HG02840 (cell line): ENCODE data around the gene PHLDB3.
"Not testable (repeated sequence)": the region's sequence is repeated elsewhere in the genome, so short reads cannot be mapped to it uniquely, and the experiment has no call there.

Experiments used
- ATAC-seq: cut with Tn5 transposase; IDR thresholded peaks from one replicate; pipeline ENCODE4 v1.9.1; 2021; ENCODE audit warnings: mild to moderate bottlenecking, moderate library complexity, moderate number of reproducible peaks; ENCODE audit not compliant: unreplicated experiment, low FRiP score

Gene PHLDB3

DNA sequence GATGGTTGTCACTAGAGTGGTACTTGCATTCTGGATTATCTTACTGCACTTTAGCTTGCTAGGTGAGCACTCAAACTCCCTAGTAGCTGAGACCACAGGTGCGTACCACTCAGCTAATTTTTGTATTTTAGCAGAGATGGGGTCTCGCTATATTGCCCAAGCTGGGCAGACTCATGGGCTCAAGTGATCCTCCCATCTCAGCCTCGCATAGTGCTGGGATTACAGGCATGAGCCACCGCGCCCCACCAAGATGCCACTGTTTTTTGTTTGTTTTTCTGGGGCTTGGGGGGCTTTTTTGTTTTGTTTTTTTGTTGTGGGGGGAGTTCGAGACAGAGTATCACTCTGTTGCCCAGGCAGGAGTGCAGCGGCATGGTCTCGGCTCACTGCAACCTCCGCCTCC, 56.9 kb downstream of the PHLDB3 start:
- no peak for ATAC-seq

DNA sequence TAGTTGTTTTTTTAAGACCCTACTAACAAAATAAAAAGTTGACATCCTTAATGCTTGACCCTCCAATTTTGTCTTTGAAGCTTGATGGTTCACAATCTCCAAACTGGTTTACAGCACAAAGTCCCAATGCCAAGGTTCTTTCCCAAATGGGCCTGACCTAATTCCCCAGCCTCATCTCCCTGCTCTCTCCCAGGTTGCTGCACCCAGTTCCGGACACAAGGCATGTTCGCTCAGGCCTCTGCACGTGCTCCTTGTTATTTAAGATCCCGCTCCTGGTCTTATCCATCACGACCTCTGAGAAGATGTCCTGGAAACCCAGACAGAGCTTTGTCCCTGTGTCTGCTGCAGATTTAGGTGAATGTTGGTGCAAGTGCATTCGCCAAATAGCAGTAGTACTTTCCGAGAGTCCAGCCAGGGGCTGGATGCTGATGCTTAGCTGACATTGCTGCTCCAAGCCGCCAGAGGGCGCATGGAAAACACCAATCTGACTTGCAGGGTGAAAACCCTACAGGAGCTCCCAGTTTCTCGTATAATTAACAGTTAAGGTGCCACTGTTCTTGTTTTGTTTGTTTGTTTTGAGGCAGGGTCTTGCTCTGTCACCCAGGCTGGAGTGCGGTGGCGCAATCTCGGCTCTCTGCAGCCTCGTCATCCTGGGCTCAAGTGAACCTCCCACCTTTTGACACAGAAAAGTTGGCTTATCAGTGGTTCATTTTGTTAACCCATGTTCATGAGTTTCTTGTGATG, 57.6 kb downstream of the PHLDB3 start:
- no peak for ATAC-seq

DNA sequence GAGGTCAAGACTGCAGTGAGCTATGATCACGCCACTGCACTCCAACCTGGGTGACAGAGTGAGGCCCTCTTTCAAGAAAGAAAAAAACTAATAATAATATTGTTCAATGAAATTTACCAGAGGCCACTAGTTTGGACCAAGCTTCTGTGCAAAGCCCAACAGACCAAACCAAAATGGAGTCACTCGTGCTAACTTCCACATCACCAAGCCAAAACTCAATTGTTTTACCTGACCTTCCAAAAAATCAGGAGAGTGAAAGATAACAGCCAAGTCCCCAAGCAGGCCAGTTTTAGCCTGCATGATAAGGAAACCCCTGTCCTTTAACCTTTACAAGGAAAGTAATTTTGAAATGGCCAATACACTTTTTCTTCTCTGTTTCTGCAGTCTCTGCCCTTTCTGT, 59.1 kb downstream of the PHLDB3 start:
- ATAC-seq = no peak

DNA sequence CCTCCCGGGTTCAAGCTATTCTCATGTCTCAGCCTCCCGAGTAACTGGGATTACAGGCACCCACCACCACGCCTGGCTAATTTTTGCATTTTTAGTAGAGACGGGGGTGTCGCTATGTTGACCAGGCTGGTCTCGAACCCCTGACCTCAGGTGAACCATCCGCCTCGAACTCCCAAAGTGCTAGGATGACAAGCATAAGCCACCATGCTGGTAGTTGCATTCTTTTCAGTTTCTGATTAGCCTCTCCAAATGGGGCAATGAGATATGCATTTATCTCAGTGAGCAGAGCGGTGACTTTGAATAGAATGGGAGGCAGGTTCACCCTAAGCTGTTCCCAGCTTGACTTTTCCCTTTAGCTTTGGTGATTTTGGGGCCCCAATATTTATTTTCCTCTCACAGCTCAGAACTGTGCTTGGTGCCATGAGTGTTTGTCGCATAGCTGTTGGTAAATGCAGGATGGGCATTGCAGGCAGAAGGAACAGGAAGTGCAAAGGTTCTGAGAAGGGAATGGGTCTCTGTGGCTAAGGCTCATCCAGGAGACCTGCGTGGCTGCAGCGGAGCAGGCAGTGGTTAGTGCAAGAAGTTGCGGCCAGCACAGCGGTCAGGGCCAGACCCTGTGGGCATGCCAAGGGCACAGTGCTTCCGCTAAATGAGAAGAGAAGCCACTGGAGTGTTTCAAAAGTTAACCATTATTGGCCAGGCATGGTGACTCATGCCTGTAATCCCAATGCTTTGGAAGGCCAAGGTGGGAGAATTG, 59.8 kb downstream of the PHLDB3 start:
- ATAC-seq = no peak

DNA sequence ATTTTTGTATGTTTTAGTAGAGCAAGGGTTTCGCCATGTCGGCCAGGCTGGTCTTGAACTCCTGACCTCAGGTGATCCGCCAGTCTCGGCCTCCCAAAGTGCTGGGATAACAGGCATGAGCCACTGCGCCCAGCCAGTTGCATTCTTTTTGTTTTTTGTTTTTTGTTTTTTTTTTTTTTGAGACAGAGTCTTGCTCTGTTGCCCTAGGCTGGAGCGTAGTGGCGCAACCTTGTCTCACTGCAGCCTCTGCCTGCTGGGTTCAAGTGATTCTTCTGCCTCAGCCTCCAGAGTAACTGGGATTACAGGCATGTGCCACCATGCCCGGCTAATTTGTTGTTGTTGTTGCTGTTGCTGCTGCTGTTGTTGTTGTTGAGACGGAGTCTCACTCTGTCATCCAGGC, 60.5 kb downstream of the PHLDB3 start:
- ATAC-seq = not testable (repeated sequence)

DNA sequence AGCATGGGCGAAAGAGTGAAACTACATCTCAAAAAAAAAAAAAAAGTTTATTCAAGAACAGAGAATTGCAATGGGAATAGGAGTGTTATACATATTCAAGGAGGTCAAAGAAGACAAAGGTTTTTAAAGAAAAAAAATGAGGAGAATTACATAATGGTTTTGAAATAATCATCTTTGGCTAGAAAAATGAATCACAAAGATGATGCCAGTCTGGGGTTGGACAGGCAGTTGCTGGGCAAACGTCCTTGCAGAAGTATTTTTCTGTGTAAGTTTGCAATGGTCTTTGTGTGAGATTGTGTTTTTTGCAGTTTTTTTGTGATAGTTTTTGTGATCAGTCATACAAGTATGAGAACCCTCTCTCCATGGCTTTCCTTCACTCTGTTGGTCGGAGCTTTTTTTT, 62.8 kb downstream of the PHLDB3 start:
- ATAC-seq = no peak

DNA sequence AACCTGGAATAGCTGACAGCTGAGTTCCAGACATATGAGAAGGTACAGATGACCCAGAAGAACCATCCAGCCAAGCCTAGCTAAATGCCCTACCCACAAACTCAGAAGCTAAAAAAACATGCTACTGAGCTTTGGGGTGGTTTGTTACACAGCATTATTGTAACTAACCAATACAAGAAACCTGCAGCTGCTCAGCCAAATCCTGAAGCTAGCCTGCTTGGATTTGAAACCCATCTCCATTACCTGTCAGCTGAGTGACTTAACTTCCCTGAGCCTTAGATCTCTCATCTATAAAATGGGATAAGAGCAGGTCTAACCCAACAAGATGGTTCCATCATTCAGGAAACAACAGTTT, 64.9 kb downstream of the PHLDB3 start:
- ATAC-seq = no peak

DNA sequence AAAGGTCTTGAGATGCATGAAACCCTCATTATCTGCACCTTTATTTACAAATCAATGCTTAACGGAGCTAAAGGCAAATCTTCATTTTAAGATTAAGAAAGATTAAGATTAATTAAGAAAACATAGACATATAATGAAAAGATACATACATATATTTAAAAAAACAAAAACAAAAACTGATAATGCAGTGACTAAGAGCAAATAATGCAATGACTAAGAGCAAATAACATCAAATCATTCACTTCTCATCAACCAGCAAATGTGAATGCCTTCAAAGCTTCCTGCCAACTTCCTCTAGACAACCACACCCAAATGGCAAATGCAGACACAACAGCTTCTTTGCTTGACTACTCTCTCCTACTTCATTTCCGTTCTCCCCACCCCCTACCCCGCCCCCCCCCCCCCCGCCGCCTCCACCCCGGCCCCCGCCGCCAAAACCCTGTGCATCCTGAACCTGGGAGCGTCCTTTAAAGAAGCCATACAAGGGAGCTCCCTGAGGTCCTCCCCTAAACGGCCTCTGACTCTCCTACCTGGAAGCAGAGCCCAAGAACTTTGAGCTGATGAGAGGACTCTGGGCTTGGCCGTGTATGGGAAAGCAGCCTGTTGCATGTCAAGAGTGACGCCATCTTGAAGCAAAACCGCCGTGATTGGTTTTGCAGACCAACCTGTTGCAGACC, 65.4 kb downstream of the PHLDB3 start:
- ATAC-seq = no peak

DNA sequence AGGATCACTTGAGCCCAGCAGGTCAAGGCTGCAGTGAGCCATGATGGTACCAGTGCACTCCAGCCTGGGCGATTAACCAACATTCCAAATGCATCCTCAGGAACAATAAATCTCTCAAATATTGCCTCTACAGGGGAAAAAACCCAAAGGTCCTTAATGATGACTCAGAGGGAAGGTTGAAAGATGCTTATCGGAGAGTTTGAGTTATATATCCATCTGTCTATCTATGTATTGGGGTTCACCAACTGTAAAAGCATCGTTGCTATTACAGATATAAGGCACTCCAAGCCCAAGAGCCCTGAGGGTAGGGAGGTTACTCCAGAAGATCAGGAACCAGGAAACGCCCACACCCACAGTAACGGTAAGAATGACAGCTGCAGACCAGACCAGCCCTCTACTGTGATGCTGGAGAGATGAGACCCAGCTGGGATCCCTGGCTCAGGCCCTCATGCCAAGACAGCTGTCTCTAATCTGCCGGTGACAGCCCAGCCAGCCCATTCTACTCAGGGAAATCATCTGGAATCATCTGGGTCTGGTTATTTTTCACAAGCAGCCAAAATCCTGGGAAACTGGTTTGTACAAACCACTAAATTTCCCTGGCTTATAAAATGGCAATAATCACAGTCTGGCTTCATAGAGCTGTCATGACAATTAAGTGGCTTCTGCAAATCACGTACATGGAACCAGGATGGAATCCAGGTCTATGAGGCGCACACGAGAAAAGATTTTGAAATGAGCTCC, 66.1 kb downstream of the PHLDB3 start:
- ATAC-seq = no peak

DNA sequence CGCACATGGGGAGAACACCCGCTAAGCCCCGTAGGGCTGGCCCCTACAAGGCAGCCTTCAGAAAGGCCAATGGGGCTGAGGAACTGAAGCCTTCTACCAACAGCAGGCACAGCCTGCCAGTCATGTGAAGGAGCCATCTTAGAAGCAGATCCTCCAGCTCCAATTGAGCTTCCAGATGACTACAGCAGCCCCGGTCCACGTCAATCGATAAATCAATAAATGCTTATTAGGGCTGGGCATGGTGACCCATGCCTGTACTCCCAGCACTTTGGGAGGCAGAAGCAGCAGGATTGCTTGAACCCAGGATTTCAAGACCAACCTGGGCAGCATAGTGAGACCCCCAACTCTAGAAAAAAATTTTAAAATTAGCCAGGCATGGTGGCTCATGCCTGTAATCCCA, 66.8 kb downstream of the PHLDB3 start:
- no peak for ATAC-seq

DNA sequence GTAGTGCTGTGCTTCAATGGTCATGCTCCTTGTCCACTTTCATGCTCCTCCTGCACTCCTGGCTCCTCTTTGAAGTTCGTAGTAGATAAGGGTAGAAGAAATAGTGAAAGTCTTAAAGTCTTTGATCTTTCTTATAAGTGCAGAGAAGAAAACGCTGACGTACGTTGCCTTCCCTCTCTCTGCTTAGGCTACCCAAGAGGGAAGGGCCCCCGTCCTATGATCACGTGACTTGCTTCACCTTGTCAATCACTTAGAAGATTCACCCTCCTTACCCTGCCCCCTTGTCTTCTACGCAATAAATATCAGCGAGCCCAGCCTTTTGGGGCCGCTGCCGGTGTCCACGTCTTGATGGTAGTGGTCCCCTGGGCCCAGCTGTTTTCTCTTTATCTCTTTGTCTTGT, 67.3 kb downstream of the PHLDB3 start:
- not testable (repeated sequence) for ATAC-seq

DNA sequence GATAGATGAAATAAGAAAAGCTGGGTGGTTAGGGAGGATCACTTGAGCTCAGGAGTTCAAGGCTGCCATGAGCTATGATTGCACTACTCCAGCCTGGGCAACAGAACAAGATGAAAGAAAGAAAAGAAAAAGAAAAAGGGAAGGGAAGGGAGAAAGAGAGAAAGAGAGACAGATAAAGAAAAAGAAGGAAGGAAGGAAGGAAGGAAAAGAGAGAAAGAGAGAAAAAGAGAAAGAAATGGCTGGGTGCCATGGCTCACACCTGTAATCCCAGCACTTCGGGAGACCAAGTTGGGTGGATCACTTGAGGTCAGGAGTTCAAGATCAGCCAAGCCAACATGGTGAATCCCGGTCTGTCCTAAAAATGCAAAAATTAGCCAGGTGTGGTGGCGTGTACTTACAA, 68.8 kb downstream of the PHLDB3 start:
- ATAC-seq = no peak

DNA sequence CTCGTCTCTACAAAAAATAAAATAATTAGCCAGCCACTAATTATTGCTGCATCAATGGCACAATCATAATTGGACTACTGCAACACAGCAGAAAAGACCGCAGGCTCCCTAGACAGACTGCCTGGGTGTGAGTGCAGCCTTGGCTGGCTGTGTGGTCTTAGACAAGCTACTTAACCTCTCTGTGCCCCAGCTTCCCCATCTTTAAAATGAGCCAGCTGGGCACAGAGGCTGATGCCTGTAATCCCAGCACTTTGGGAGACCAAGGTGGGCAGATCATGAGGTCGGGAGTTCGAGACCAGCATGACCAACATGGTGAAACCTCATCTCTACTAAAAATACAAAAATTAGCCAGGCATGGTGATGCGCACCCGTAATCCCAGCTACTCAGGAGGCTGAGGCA, 70.9 kb downstream of the PHLDB3 start:
- no peak for ATAC-seq

DNA sequence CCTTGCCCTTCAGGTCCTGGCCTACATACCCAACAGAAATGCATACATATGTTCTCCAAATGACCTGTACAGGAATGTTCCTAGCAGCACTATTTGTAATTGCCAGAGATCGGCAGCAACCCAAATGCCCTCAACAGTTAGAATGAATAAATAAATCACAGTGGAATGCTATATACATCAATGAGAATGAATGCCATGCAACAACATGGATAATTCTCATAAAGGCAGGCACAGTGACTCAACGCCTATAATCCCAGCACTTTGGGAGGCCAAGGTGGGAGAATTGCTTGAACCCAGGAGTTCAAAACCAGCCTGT, 71.2 kb downstream of the PHLDB3 start:
- no peak for ATAC-seq

DNA sequence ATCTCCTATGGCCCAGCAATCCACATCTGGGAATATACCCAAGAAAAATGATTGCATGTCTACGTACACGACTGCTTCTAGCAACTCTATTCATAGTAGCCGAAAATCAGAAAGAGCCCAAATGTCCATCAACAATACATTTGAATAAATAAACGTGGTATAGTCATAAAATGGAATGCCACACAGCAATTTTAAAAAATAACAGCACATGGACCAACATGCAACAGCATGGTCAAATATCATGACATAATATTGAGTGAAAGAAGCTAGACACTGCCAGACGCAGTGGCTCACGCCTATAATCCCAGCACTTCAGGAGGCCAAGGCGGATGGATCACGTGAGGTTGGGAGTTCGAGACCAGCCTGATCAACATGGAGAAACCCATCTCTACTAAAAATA, 73.6 kb downstream of the PHLDB3 start:
- ATAC-seq = no peak

DNA sequence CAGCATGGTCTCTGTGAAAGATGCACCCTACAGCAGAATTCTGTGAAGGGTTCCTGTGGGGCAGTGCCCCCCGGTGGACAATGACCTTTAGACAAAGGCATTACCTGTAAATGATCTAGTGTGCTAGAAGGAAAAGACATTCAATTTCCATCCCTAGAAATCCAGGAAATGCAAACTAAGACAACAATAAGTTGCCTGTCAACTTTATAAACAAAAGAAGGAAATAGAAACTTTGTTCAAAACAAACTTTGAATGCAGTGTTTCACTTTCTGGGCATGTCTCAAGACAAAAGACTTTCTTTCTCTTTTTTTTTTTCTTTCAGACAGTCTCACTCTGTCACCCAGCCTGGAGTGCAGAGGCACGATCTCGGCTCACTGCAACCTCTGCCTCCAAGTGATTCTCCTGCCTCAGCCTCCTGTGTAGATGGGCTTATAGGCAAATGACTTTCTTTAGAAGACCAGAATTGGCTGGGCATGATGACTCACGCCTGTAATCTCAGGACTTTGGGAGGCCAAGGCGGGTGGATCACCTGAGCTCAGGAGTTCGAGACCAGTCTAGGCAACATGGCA, 74.3 kb downstream of the PHLDB3 start:
- no peak for ATAC-seq

DNA sequence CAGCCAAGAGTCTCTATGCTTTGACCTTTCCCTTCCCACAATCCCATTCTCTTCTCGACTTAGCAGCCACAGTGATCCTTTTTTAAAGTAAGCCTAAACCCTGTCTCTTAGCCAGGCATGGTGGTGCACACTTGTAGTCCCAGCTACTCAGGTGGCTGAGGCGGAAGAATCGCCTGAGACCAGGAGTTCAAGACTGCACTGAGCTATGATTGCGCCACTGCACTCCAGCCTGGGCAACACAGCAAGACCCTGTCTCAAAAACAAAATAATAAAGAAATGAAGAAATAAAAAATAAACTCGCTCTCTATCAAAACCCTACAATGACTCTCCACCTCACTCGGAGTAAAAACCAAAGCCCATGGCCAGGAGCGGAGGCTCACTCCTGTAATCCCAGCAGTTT, 75.2 kb downstream of the PHLDB3 start:
- ATAC-seq = no peak

DNA sequence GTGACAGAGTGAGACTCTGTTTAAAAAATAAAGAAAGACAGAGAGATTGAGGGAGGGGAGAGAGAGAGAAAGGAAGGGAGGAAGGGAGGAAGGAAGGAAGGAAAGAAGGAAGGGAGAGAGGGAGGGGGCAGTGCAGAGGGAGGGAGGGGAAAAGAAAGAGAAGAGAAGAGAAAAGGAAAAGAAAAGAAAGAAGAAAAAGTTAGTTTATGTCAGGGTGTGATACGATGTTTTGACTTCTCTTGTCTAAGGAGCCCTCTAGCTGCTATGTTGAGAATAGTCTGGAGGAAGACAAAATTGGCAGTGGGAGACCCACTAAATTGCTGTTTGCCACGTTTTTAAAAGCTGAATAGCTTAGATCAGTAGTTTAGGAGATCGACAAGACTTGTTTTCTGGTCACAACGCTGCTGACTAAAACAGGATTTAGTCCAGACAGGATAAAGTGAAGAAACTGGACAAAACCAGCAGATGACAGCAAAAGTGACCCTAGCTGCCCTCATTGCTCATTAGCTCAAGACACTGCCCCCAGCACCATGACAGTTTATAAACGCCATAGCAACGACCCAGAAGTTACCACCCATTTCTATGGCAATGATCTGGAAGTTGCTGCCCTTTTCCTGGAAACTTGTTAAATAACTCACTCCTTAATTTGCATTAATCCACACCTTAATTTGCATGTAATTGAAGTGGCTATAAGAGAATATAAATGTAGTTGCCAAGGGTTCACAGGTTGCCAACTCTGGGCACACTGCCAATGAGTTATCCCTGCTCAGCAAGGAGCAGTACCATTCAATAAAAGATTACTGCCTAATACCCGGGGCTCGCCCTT, 78.8 kb downstream of the PHLDB3 start:
- ATAC-seq = no peak
